Kidney (tissue), 14 donors: ENCODE measurements around the gene USP16. TPM values are rescaled to one million over a fixed set of nuclear protein-coding genes. Genes with fewer than 3 reads are reported as not detected.

Source experiments
- DNase-seq, 5 donors: peaks; one replicate each; pipeline ENCODE4 v3.0.0-alpha.2; 2013 to 2020
- FAIRE-seq: peaks from 2 replicates; lab custom pipeline; 2012; peaks lifted over from hg19 to GRCh38; lab: Jason Lieb, UNC
- H3K27ac ChIP-seq, 2 donors: one replicate each; pipeline ENCODE4 v1.7.0; 2013; ENCODE audit warnings: low read depth in 2 of 2, low read length in 2 of 2, inconsistent platforms in 1 of 2
- H3K27me3 ChIP-seq: one replicate; pipeline ENCODE4 v1.7.1; 2013; ENCODE audit warnings: low read length, inconsistent platforms; ENCODE audit not compliant: control insufficient read depth, insufficient read depth
- H3K36me3 ChIP-seq, 3 donors: one replicate each; pipeline versions ENCODE4 v1.7.0 to v1.7.1; 2013; ENCODE audit warnings: low read length in 3 of 3, control low read depth in 1 of 3, inconsistent platforms in 1 of 3; ENCODE audit not compliant: insufficient read depth in 3 of 3, control insufficient read depth in 2 of 3
- H3K4me1 ChIP-seq, 3 donors: one replicate each; pipeline versions ENCODE4 v1.7.0 to v1.7.1; 2013; ENCODE audit warnings: low read length in 3 of 3, inconsistent platforms in 1 of 3, low read depth in 1 of 3; ENCODE audit not compliant: control insufficient read depth in 2 of 3, insufficient read depth in 2 of 3
- H3K4me3 ChIP-seq, 3 donors: one replicate each; pipeline versions ENCODE4 v1.7.0 to v1.8.1; 2013; ENCODE audit warnings: low read length in 3 of 3, control low read depth in 1 of 3, inconsistent platforms in 1 of 3
- H3K9ac ChIP-seq, 3 donors: one replicate each; pipeline versions ENCODE4 v1.7.0 to v1.7.1; 2013; ENCODE audit warnings: low read length in 3 of 3, control low read depth in 1 of 3, inconsistent platforms in 1 of 3
- H3K9me3 ChIP-seq, 3 donors: one replicate each; pipeline versions ENCODE4 v1.7.0 to v1.7.1; 2013; ENCODE audit warnings: low read length in 3 of 3, control low read depth in 1 of 3, inconsistent platforms in 1 of 3; ENCODE audit not compliant: control insufficient read depth in 2 of 3, insufficient read depth in 1 of 3
- intact Hi-C: fragments of 100-400 bp; cut with DNase I; formaldehyde crosslinking; loops from one replicate; pipeline ENCODE4 v1.11.1; 2022
- polyA plus RNA-seq: library from polyadenylated mRNA; stranded (reverse); fragments of 350-450 nt; fragmentation: Illumina TruSeq; extraction: RNeasy Lipid Tissue Mini Kit (QIAGEN cat#74804); gene quantifications from one replicate; pipeline ENCODE4 v1.2.3, GENCODE V29; 2014; ENCODE audit warnings: low read depth, low replicate concordance; ENCODE audit not compliant: insufficient read depth
- total RNA-seq: library from RNA; stranded (reverse); fragmentation: NEBNext Ultra II Directional; extraction: Animal tissue kit (Norgen Biotek cat#: 25700); gene quantifications from one replicate; pipeline ENCODE4 v1.2.1, GENCODE V29; 2021
- TF ChIP-seq, protein P1 (sequence below): IDR thresholded peaks from 3 replicates; pipeline ENCODE4 v1.5.1; 2012; ENCODE audit warnings: mild to moderate bottlenecking, moderate library complexity, borderline replicate concordance; ENCODE audit not compliant: insufficient read depth; ENCODE audit errors: extremely low read depth
- donor health status: control.
- donor health status: control.
- donor health status: control.
- donor health status: control.
- donor health status: control.
- donor health status: DM: yes; HTN: yes; CAD: no.
- donor health status: Normal renal cell carcinoma (clear cell type).

The USP16 gene
- total and polyA plus RNA-seq, 2 donors from 2014 or later: 17.8 to 35.8 TPM

DNA sequence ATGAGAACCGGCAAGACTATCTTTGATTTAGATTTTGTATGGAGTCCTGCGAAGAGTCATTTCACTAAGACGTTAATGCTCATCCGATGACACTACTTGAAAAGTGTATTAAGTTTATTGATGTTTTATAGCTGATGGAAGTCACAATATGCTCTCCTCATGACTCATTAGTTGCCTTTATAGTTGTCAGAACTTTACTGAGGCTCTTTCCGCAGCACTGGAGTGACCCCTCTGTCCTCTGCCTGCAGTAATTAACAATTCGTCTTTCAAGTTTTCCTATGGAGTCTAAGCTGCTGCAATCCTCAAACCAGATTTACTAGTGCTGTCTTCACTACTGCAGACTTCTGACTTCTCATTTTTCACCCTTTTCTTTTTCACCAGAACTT lies 853 bp downstream of the USP16 start:
- H3K9ac ChIP-seq: peak overlapping the region; percentile 68 to 91 (median 87)
- FAIRE-seq (no peak), DNase-seq (peak in 1 of 5 donors; percentile 27)
- H3K27ac ChIP-seq: peak overlapping the region; percentile 99 to 100
- H3K36me3 ChIP-seq: no peaks in the 10 kb centered on the region
- no peaks in the 10 kb centered on the region for H3K27me3 ChIP-seq
- TF ChIP-seq, protein P1, sequence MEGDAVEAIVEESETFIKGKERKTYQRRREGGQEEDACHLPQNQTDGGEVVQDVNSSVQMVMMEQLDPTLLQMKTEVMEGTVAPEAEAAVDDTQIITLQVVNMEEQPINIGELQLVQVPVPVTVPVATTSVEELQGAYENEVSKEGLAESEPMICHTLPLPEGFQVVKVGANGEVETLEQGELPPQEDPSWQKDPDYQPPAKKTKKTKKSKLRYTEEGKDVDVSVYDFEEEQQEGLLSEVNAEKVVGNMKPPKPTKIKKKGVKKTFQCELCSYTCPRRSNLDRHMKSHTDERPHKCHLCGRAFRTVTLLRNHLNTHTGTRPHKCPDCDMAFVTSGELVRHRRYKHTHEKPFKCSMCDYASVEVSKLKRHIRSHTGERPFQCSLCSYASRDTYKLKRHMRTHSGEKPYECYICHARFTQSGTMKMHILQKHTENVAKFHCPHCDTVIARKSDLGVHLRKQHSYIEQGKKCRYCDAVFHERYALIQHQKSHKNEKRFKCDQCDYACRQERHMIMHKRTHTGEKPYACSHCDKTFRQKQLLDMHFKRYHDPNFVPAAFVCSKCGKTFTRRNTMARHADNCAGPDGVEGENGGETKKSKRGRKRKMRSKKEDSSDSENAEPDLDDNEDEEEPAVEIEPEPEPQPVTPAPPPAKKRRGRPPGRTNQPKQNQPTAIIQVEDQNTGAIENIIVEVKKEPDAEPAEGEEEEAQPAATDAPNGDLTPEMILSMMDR: no peak
- no peaks in the 10 kb centered on the region for H3K9me3 ChIP-seq
- intact Hi-C loops: no loop called here
- H3K4me1 ChIP-seq: peaks cover 0 to 5% (median 2%) of the 10 kb centered on the region in 3 donors
- peak overlapping the region; percentile 90 to 94 (median 94) for H3K4me3 ChIP-seq

DNA sequence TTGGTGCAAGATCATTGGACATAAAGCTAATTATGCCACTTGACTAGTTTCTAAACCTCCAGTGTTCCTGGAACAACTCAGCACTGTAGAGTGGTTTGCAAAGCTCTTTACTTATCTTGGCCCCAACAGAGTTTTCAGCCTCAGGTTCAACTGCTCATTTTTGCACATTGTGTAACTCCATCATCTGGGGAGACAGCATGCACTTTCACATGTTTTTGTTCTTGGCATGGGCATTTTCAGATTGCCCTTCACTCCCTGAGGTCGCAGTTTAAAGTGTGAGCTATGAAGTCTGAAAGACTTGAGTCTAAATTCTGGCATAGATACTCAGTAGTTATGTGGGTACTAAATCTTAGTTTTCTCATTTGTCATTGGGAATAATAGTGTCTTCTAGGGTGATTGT lies 5.1 kb downstream of the USP16 start:
- TF ChIP-seq, protein P1: no peak
- H3K36me3 ChIP-seq: peaks cover 2 to 33% (median 13%) of the 10 kb centered on the region in 3 donors
- no peaks in the 10 kb centered on the region for H3K9me3 ChIP-seq
- peaks cover 0 to 5% (median 2%) of the 10 kb centered on the region in 3 donors for H3K4me1 ChIP-seq
- H3K4me3 ChIP-seq: no peak overlapping the region
- FAIRE-seq (no peak), DNase-seq (no peak)
- H3K9ac ChIP-seq: no peak overlapping the region
- H3K27me3 ChIP-seq: no peaks in the 10 kb centered on the region
- intact Hi-C loops: no loop called here
- H3K27ac ChIP-seq: no peak overlapping the region

DNA sequence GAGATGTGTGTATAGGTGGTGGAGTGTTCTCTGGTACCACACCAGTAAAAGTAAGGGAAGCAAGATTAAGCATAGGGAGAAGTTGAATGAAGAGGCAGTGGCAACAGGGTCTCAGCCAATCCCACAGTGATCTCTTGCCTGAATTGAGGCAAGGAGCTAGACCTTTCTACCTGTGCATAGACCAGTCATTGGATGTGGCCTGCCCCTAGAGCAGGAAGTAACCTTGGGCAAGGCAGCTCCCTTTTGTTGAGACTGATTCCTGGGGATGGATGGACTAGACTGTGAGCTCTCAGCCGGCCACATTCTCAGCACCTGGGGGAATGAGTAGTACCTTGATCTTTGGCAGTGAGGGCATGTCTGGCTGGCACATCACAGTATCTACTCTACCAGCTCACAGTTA lies 6.4 kb downstream of the USP16 start:
- TF ChIP-seq, protein P1: no peak
- H3K9me3 ChIP-seq: no peaks in the 10 kb centered on the region
- H3K27ac ChIP-seq: no peak overlapping the region
- no peaks in the 10 kb centered on the region for H3K4me1 ChIP-seq
- H3K9ac ChIP-seq: no peak overlapping the region
- H3K36me3 ChIP-seq: peaks cover 2 to 41% (median 13%) of the 10 kb centered on the region in 3 donors
- intact Hi-C loops: no loop called here
- FAIRE-seq: no peak
- no peak for DNase-seq
- no peak overlapping the region for H3K4me3 ChIP-seq
- H3K27me3 ChIP-seq: no peaks in the 10 kb centered on the region

DNA sequence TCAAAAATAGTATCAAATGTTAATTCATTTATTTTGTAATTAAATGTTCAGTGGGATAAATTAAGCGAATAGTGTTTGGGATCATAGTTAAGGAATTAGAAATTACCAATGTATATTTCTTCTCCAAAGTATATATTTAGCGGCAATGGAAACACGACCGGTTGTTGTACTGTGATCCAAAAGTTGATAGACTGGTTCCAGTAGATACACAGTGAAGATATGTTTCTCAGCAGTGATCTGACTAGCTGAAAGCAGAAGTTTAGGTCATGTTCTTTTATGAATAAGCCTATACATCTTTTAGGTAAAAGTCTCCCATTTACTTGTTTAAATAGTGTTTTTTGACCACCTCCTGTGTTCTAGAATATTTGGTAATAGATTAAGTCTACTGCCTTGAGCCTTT lies 8.8 kb downstream of the USP16 start:
- TF ChIP-seq, protein P1: no peak
- Histone ChIP-seq H3K4me1 (no peaks in the 10 kb centered on the region), H3K27ac (no peak overlapping the region), H3K9me3 (no peaks in the 10 kb centered on the region), H3K4me3 (no peak overlapping the region), H3K36me3 (peaks cover 8 to 60% (median 28%) of the 10 kb centered on the region in 3 donors), H3K9ac (no peak overlapping the region), H3K27me3 (no peaks in the 10 kb centered on the region)
- FAIRE-seq (no peak), DNase-seq (no peak)
- intact Hi-C loops: no loop called here
